Esophagus squamous epithelium (tissue), 4 donors: ENCODE results near the gene SPTAN1.

ENCODE experiments used
- POLR2A ChIP-seq, 4 donors: fragments of 450-650 bp; IDR thresholded peaks; one replicate each; pipeline ENCODE4 v1.6.1; 2017; ENCODE audit warnings: antibody characterized with exemption in 4 of 4, mild to moderate bottlenecking in 4 of 4, moderate library complexity in 3 of 4
- TF ChIP-seq, protein P1 (sequence below), 6 experiments: fragments of 450-650 bp in 4 of 6; fragments of 200-600 bp in 2 of 6; sonication (generic) in 2 of 6; IDR thresholded peaks; one replicate each; pipeline ENCODE4 v1.5.1; 2016 to 2019; ENCODE audit warnings: antibody characterized with exemption in 6 of 6, mild to moderate bottlenecking in 4 of 6, moderate library complexity in 4 of 6

DNA sequence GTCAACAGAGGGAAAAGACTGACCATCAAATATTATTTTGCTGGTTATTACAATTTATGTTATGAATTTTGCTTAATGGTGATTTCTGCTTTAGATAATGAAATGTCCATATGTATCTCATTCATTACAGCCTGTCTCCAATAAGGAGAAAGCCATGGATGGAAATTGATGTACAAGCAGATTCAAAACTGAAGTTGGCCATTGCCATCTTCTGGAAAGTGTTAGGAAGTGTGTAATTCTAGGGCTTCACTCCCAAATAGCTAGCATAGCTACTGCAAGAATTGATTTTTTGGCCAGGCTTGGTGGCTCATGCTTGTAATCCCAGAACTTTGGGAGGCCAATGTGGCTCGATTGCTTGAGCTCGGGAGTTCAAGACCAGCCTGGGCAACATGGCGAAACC, 58.5 kb downstream of the SPTAN1 start:
- TF ChIP-seq, protein P1, sequence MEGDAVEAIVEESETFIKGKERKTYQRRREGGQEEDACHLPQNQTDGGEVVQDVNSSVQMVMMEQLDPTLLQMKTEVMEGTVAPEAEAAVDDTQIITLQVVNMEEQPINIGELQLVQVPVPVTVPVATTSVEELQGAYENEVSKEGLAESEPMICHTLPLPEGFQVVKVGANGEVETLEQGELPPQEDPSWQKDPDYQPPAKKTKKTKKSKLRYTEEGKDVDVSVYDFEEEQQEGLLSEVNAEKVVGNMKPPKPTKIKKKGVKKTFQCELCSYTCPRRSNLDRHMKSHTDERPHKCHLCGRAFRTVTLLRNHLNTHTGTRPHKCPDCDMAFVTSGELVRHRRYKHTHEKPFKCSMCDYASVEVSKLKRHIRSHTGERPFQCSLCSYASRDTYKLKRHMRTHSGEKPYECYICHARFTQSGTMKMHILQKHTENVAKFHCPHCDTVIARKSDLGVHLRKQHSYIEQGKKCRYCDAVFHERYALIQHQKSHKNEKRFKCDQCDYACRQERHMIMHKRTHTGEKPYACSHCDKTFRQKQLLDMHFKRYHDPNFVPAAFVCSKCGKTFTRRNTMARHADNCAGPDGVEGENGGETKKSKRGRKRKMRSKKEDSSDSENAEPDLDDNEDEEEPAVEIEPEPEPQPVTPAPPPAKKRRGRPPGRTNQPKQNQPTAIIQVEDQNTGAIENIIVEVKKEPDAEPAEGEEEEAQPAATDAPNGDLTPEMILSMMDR (IDR thresholded peaks at IDR 0.05): no peak
- no peak for TF ChIP-seq POLR2A (IDR thresholded peaks at IDR 0.05)
